GM12865 (cell line): Measurements from ENCODE around the gene SPATA32.
A peak's percentile ranks its signal among the peaks of the same experiment; 100 is the strongest.

Experiments used
- DNase-seq: peaks from one replicate; pipeline ENCODE4 v3.0.0; 2010; ENCODE audit warnings: low read depth
- H3K4me3 ChIP-seq: 2 replicates; pipeline ENCODE4 v1.5.1; 2011; ENCODE audit warnings: mild to moderate bottlenecking, low read depth, low read length, control low read depth
- CTCF ChIP-seq: IDR thresholded peaks from 2 replicates; pipeline ENCODE4 v1.5.1; 2011; ENCODE audit warnings: low read length, control low read depth, low read depth, inconsistent platforms; ENCODE audit not compliant: insufficient read depth; ENCODE audit errors: missing control alignments

Gene SPATA32

GRCh38 chr17:45261577-45262515 lies at the start of gene SPATA32:
Gene SPATA32, minus strand, starts transcription at chr17:45262094. Its CDS starts 78 bp downstream, at chr17:45262016.
- H3K4me3 ChIP-seq, result peak within 1 kb of the TSS; percentile 15; the same call in 1 of the 2 replicates
- peak; percentile 71 for DNase-seq
- TF ChIP-seq CTCF, result no peak

GRCh38 chr17:45311401-45311759 lies 49.5 kb upstream of the SPATA32 start:
- peak overlapping the region; percentile 63 for H3K4me3 ChIP-seq
- peak; percentile 10 for TF ChIP-seq CTCF
- DNase-seq, result no peak

- no peak for TF ChIP-seq CTCF
- peak overlapping the region; percentile 63; the same call in 1 of the 2 replicates for H3K4me3 ChIP-seq
- DNase-seq, result no peak
Observed at GRCh38 chr17:45310380-45311324, 48.8 kb upstream of the SPATA32 start.

GRCh38 chr17:45309400-45309799 lies 47.5 kb upstream of the SPATA32 start:
- H3K4me3 ChIP-seq, result no peak overlapping the region
- no peak for TF ChIP-seq CTCF
- no peak for DNase-seq

- TF ChIP-seq CTCF, result no peak
- H3K4me3 ChIP-seq, result no peak overlapping the region
- no peak for DNase-seq
Observed at GRCh38 chr17:45308840-45309239, 46.9 kb upstream of the SPATA32 start.

GRCh38 chr17:45308016-45308365 lies 46.1 kb upstream of the SPATA32 start:
- TF ChIP-seq CTCF, result no peak
- no peak for DNase-seq
- H3K4me3 ChIP-seq, result peak overlapping the region; percentile 34
